HG02938 (cell line): ENCODE measurements around the gene CAPN2.
"Not testable (repeated sequence)": the region's sequence is repeated elsewhere in the genome, so short reads cannot be mapped to it uniquely, and the experiment has no call there.

Experiments
- ATAC-seq: cut with Tn5 transposase; IDR thresholded peaks from one replicate; pipeline ENCODE4 v1.9.1; 2021; ENCODE audit warnings: mild to moderate bottlenecking, moderate library complexity; ENCODE audit not compliant: unreplicated experiment

CAPN2 gene

DNA sequence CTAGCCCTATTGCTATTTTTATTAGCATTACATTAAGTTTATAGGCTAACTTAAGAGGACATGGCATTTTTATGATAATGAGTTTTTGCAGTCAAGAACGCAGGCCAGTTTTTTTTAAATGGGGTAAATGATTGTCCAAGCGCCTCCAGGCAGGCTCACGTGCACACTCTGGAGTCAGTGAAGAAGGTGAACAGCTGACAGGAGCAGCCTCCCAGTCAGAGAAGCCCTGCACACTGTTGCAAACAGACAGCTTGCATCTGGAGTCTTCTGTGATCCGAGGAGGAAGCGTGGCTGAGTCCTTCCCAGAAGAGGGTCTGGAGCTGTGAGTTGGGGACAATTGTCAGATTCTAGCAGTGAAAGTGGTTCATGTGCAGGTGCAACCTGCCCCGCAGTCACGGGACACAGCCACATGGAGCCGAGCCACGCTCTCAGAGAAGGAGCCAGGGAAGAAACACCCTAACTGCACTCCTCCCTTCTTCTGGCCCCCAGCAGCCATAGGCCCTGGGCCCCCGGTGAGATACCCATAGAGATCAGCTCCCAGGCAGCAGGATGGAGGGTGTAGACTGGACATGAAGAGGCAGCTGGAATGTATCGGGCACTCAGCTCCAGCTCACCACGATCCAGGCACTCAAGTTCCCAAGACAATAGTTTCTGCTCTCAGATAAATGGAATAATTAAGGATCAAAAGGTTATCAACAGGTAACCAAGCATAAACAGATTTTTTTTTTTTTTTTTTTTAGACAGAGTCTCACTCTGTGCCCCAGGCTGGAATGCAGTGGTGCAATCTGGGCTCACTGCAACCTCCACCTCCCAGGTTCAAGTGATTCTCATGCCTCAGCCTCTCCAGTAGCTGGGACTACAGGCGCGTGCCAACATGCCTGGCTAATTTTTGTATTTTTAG is 26.4 kb downstream of the CAPN2 start:
- ATAC-seq, result no peak

DNA sequence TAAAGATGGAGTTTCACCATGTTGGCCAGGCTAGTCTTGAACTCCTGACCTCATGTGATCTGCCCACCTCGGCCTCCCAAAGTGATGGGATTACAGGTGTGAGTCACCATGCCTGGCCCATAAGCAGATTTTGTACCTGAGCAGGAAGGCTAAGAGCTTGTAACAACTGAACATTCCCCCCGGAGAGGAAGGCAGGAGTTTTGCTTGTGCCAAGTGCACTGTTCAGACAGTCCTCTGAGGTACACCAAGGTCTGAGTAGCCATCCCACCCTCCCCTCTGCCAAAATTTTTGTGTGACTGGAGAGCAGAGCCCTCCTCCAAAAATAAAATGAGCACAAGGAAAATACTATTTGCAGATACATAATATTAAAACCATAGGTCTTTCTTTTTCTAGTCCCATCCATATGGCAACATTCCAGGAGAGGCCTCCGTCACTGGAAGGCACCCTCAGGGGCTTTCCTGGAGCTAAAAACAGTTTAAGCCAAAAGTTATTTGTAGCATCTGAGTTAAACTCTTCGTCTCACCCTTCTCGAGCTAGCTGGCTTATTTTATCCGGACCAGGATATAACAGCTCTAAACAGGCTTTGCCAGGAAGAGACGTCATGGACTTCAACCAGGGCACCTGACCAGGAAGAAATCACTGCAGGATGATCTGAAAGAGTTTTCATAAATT is 27.2 kb downstream of the CAPN2 start:
- no peak for ATAC-seq

DNA sequence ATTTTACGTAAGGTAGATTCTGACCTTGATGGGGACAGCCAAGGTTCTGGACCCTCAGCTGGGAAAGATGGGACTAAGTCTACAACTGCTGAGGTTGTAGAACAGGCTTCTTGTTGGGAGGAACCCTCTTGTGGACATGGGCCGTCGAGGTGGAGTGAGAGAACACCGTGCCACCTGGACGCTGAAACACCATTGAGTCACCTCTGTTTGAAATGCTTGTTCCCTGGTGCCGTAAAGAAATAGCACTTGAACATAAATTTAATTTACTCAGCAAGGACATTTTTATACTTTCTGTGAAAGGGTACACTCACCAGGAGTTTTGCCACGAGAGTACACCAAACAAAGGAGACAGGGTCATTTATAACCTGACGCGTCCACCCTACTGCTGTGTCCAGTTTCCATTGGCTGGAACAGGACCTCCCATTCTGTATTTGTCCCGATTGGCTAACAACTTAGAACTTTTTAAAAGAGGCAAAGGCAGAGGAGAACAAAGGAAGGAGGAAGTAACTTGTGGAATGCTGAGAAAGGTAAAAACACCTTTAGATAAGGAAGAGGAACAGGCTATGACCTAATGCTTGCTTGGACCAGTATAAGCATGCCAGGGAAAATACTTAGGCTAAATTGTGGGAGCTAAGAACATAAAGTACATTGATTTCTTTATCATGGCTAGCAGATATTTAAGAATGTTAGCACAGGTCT is 27.8 kb downstream of the CAPN2 start:
- ATAC-seq, result not testable (repeated sequence)

DNA sequence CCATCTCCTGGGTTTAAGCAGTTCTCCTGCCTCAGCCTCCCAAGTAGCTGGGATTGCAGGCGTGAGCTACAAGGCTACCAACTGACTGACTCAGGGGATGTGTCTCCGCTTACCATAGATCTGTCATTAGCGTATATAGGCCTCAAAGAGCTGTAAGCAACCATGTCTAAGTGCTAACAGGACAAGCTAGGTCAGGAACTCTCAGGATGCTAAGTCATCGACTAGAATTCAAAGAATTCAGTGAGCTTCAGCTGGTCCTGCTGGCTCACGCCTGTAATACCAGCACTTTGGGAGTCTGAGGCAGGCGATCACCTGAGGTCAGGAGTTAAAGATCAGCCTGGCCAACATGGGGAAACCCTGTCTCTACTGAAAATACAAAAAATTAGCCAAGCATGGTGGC is 29.5 kb downstream of the CAPN2 start:
- ATAC-seq, result no peak

DNA sequence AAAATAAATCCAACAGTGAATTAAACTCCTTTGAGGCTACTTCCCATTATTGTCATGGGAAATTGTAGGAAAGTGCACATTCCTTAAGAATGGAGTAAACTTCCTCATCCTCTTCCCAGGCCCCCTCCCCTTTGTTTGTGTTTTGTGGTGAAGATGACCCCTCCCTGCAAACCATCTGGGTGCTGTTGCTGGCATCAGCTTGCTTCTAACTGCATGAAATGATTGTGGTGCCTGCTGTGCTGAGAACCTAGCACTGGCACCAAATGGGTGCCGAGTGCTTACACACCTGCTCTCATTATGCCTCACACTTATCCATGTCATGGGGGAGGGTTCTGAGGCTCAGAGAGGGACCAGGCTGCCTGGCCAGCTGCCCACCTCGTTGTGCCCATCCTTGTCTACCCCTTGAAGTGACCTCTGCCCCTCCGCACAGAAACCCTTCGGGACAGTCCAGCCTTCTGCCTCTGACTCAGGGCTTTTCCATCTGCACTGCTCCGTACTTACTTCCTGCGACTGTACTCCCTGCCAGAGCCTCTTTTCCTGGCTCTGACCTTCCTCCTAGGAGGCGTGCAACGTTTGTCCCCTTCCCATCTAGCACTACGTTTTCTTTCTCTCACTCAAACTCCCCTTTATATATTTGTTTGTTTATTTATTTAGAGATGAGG is 30.6 kb downstream of the CAPN2 start:
- ATAC-seq, result no peak

DNA sequence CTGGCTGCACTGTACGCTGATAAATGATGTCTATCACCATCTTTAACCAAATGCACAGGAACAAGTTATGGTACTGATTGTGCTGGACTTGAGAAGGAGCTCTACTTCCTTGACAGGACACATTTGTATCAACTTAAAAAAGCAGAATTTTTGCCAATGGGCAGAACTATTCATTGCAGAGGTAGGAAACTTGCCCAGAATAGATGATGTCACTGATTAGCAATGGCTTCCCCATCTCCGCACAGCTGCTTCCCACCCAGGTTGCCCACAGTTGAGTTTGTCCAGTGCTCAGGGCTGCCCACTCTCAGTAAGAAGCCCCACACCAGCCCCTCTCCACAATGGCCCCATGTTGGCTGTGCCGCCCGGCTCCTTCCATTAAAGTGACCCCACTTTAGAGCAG is 33.4 kb downstream of the CAPN2 start:
- ATAC-seq, result no peak

DNA sequence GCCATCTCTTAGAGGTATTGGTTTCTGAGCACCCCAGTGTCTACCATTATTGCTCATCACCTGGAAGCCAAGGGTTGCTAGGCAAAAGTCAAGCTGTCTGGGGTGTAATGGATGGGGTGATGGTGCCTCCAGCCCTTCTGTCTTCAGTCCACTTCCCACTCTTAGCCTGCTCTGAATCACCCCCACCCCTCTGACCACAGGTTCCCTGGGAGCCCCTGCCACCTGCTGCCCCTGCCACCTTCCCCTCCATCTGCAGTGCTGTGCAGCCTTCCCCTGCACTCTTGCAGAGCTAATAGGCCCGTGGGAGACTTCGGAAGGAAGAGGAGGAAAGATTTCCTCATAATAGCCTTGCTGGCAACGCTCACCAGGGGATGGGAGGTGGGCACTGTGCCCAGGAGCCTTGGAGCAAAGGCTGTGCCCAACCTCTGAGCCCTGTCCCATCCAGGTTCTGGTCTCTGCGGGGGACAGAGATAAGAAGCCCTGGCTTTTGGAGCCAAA is 35.5 kb downstream of the CAPN2 start:
- ATAC-seq, result no peak

DNA sequence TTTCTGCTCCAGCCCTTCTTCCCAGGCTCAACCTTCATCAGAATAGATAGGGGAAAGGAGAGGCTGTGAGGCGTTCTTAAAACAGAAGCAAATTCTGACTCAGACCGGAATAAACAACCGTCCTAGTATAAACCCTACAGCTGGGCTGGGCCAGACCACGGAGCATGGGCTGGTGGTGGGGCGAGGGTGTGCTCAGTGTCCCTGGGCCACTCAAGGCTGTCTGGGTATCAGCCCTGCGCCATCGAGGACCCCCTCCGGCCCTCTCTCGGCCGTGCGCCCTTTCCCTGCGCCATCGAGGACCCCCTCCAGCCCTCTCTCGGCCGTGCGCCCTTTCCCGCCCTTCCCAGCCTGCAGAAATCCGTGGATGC is 36.0 kb downstream of the CAPN2 start:
- ATAC-seq, result no peak

DNA sequence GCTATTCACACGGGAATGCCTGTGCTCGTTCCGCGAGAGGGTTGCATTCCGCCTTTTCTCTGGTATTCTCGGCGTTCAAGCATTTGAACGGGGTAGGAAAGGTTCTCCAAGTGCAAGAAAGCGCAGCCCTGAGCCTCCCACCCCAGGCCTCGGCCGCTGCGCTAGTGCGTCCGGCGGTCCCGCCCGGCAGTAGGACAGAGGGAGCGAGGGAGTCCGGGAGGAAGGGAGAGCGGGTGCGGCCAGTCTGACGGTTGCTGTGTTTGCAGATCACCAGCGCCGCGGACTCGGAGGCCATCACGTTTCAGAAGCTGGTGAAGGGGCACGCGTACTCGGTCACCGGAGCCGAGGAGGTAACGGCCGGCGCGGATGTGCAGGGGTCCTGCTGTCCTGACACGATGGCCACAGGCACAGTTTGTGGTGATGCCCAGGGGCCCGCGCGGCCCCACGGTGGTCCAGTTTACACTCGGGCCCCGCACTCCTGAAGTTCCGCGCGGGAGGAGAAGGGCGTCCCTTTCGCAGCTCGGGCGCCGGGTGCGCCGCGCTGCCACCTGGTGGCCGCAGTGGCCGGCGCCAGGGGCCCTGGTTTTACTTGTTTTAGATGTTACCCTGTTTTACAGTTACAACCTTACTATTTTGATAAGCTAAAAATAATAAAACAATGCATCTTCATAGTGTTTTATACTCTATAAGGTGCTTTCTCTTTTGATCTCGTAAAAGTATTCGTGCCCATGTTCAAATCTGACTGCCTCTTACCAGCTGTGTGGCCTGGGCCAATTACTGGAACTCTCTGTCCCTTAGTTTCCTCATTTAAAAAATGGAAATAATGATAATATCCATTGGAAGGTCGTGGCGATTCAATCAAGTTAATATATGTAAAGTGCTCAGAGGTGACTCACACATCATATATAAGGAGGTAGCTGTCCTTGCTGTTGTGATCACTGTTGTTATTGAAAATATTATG is 36.7 kb downstream of the CAPN2 start:
- peak; percentile 69 for ATAC-seq

DNA sequence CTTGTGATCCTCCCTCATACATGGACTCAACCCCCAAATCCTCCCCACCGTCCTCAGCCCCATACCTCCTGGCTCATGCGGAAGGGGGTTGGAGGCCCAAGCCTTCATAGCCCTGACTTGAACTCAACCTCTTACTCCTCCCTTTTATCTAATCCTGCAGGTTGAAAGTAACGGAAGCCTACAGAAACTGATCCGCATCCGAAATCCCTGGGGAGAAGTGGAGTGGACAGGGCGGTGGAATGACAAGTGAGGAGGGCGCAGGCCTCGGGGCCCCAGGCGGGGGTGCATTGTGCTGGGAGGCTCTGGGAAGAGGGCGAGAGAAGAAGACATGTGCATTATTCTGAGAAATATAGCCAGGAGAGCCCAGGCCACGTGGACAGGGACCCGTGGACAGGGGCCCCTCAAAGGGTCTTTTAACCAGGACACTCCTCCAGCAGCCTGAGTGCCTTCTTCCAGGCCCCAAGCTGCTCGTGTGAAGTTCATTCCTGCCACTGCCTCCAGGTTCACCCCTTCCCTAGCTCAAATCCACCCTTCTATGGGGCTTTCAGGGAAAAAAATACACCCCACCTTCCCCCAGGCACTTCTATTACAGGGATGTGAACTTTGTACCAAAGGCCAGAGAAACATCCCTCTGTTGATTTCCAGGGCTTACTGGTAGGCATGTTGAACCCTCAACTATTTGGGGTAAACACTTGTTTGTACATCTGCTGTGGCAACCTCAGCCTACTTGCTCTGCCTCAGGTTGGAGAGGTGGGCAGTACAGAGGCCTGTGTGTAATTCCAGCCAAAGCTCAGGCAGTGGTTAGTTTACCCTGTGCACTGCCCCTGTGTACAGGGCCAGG is 38.6 kb downstream of the CAPN2 start:
- ATAC-seq, result no peak

DNA sequence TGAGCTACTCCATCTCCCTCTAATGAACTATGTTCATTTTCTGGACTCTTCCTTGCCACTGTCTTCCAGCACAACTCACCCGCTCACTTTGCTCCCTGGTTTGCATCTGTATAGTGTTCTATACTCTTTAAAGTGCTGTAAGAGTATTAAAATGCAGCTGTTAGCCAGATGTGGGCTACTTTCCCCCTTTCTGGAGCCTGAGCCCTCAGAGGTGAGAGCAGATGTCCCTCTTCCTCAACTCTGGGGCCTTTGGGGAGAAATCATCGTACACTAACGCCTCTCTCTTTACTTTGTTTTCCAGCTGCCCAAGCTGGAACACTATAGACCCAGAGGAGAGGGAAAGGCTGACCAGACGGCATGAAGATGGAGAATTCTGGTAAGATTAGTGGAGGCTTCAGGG is 39.4 kb downstream of the CAPN2 start:
- no peak for ATAC-seq

DNA sequence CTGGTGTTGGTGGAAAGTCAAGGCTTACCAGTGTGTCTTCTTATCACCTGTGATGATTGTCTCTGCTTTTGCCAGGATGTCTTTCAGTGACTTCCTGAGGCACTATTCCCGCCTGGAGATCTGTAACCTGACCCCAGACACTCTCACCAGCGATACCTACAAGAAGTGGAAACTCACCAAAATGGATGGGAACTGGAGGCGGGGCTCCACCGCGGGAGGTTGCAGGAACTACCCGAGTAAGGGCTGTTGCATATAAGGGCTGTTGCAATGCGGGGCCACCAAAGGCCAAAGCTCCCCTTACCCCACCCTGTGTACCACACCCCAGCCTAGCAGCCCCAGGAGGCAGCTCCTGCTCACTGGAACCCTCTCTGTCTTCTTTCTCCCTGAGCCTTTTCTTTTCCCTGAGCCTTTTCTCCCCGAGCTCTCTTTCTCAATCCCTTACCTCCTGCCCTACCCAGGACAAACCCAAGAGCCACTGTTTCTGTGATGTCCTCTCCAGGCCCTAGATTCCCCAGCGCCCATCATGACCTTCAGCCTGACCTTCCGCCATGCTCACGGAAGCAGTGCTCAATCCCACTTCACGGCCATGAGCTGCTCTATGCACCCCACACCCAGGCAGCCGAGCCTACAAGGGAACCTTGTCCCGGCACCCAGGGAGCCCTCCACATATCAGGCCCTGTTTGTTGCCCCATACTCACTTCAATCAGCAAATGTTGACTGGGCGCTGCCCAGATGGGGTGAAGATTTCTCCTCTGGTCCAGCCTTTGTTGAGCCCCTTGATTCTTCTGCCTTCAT is 40.6 kb downstream of the CAPN2 start:
- ATAC-seq, result no peak

DNA sequence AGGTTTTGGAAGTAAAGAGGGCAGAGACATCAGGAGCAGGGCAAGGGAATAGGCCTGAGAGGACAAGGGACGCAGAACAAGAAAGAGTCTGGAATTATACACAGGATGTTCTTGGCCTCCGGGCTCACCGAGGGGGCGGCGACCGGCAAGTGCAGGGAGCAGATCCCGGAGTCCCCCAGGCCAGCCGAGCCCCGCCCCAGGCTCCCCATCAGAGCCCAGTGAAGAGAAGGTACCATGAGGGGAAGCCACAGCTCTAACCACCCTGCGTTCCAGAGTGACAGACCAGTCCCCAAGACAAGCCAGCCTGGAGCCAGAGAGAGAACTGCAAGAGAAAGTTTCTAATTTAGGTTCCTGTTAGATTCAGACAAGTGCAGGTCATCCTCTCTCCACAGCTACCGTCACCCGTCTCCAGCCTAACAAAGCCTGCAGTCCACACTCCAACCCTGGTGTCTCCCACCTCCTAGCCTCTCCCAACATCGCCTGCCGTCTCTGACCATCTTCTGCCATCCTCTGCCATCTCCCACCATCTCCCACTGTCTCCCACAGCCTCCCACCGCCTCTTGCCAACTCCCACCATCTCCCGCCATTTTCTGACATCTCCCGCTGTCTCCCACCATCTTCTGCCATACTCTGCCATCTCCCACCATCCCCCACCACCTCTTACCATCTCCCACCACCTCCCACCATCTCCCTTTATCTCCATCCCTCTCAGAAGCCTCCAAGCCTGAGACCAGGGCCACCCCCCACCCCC is 42.5 kb downstream of the CAPN2 start:
- ATAC-seq, result no peak

DNA sequence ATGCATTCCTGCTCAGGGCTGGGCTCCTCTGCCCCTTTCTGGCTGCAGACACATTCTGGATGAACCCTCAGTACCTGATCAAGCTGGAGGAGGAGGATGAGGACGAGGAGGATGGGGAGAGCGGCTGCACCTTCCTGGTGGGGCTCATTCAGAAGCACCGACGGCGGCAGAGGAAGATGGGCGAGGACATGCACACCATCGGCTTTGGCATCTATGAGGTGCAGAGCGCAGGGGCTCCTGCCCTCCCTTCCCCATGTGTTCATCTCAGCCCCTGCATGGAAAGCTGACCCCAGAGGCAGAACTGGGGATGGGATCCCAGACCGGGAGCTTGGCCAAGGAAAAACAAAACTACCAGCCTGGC is 43.1 kb downstream of the CAPN2 start:
- ATAC-seq, result no peak

DNA sequence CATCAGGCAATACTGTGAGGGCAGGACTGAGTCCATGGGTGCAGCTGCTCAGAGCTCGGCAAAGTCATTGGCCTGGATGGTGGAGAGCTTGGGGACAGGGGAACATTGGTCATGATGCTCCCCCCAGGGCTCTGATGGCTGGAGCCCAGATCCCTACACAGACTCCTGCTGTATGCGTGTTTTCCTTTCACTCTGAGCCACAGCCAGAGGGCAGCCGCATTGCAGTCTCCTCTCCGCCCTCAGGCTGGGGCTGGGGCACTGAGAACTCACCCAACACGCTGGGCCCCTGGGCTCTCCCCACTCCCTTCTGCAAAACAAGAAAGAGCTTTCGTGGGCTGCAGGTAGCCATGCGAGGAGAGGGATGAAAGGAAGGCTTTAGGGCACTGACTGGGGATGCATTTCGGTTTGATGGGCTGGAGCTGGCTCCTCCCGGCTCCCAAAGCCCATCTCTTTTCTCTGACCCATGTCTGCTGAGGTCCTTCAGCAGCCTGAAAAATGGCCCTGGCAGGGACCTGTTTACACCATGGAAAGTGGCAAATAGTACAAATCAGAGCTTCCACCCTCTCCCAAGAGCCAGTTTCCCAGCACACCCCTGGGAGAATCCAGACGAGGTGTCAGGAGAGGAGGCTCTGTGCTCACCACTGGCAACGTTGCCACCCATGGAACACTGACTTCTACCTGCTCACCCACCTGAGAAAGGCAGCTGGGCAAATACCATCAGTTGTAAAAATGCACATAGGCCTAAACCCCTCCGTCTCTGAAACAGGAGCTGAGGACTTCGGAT is 43.8 kb downstream of the CAPN2 start:
- no peak for ATAC-seq

DNA sequence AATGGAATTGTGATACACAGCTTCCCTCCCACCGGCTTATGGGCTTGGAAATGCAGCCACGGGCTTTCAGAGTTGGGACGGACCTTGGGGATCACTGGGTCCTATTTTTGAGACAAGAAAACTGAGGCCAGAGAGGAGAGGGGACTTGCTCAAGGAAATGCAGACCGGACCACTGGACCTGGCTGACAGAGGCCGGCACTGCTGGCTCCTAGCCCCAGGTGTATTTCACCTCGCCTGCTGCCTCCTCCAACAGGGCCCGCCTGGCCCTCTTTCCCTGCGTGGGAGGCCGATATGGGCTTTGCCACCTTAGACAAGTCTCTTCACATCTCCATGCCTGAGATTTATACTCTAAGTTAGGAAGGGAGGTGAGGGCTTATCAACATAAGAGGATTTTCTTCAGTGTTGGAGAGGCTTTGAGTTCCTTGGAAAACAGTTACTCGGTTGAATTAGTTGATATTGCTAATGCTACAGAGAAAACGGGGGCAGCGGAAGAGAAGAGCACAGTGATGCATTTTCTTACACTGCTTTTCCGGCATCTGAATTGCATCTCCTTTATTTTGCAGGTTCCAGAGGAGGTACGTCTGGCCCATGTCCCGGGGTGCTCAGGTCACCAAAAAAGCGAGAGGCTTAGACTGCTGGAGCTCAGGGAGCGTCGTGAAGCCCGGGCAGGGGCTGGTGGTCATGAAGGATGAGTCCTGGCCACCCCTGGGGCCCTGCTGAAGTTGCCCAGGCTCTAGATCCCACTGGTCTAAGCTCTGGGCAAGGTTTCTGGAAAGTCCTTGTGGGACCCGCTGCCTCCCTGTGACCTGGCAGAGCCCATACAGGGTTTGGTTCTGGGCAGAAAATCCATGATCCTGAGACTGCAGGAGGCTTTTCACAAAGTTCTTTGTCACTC is 44.7 kb downstream of the CAPN2 start:
- ATAC-seq, result no peak
